NCI-H2081 treated with DMSO at 0.1 percent for 48 hours (cell line): ENCODE measurements around the gene SLC40A1.
"Not testable (repeated sequence)": the region's sequence is repeated elsewhere in the genome, so short reads cannot be mapped to it uniquely, and the experiment has no call there.

Source experiments
- DNase-seq: peaks from one replicate; lab custom pipeline; 2025; lab: John Stamatoyannopoulos, UW

The SLC40A1 gene

GRCh38 chr2:189580658-189581353, at the start of gene SLC40A1:
Gene SLC40A1 (minus strand): TSS chr2:189580786. CDS start chr2:189580460, 326 bp downstream.
- no peak for DNase-seq

GRCh38 chr2:189629531-189630453, 49.2 kb upstream of the SLC40A1 start:
- DNase-seq = no peak

- DNase-seq = no peak
Observed at GRCh38 chr2:189628817-189629530, 48.4 kb upstream of the SLC40A1 start.

GRCh38 chr2:189627789-189628188, 47.2 kb upstream of the SLC40A1 start:
- no peak for DNase-seq

GRCh38 chr2:189625636-189626035, 45.0 kb upstream of the SLC40A1 start:
- no peak for DNase-seq

- no peak for DNase-seq
Observed at GRCh38 chr2:189624648-189625355, 44.2 kb upstream of the SLC40A1 start.

GRCh38 chr2:189623049-189623448, 42.5 kb upstream of the SLC40A1 start:
- DNase-seq = no peak

- DNase-seq = no peak
Observed at GRCh38 chr2:189621781-189622180, 41.2 kb upstream of the SLC40A1 start.

GRCh38 chr2:189618197-189618596, 37.6 kb upstream of the SLC40A1 start:
- DNase-seq = no peak

GRCh38 chr2:189614585-189614984, 34.0 kb upstream of the SLC40A1 start:
- no peak for DNase-seq

GRCh38 chr2:189613650-189614420, 33.2 kb upstream of the SLC40A1 start:
- DNase-seq = no peak

GRCh38 chr2:189613077-189613636, 32.6 kb upstream of the SLC40A1 start:
- DNase-seq = no peak

- DNase-seq = no peak
Observed at GRCh38 chr2:189610700-189611099, 30.1 kb upstream of the SLC40A1 start.

GRCh38 chr2:189609853-189610252, 29.3 kb upstream of the SLC40A1 start:
- DNase-seq = no peak

- no peak for DNase-seq
Observed at GRCh38 chr2:189609423-189609816, 28.8 kb upstream of the SLC40A1 start.

GRCh38 chr2:189608795-189609422, 28.3 kb upstream of the SLC40A1 start:
- no peak for DNase-seq

GRCh38 chr2:189608170-189608569, 27.6 kb upstream of the SLC40A1 start:
- DNase-seq = no peak

GRCh38 chr2:189602233-189602632, 21.6 kb upstream of the SLC40A1 start:
- DNase-seq = no peak

- DNase-seq = not testable (repeated sequence)
Observed at GRCh38 chr2:189601652-189602051, 21.1 kb upstream of the SLC40A1 start.

GRCh38 chr2:189601043-189601442, 20.5 kb upstream of the SLC40A1 start:
- no peak for DNase-seq
